Astrocyte (in vitro differentiated cells and primary cell): ENCODE results near the gene PDE3A. TPM values are rescaled to one million over a fixed set of nuclear protein-coding genes. Genes with fewer than 3 reads are reported as not detected.
A peak's percentile ranks its signal among the peaks of the same experiment; 100 is the strongest.

ENCODE experiments used
- DNase-seq: peaks from one replicate; pipeline ENCODE4 v3.0.0-alpha.2; 2010; ENCODE audit warnings: low read depth
- FAIRE-seq: peaks from 2 replicates; lab custom pipeline; 2011; peaks lifted over from hg19 to GRCh38; lab: Jason Lieb, UNC
- H2AFZ ChIP-seq: 2 replicates; pipeline ENCODE4 v1.6.0; 2012; ENCODE audit warnings: low read depth, low read length, inconsistent platforms
- H3K27ac ChIP-seq: 2 replicates; pipeline ENCODE4 v1.5.1; 2011; ENCODE audit warnings: low read depth, low read length, inconsistent platforms
- H3K27me3 ChIP-seq: 2 replicates; pipeline ENCODE4 v1.6.0; 2011; ENCODE audit warnings: low read length, inconsistent platforms; ENCODE audit not compliant: insufficient read depth
- H3K36me3 ChIP-seq: 2 replicates; pipeline ENCODE4 v1.5.1; 2011; ENCODE audit warnings: low read length, inconsistent platforms; ENCODE audit not compliant: insufficient read depth
- H3K4me1 ChIP-seq: 2 replicates; pipeline ENCODE4 v1.5.1; 2011; ENCODE audit warnings: low read length, inconsistent platforms; ENCODE audit not compliant: insufficient read depth
- H3K4me2 ChIP-seq: 2 replicates; pipeline ENCODE4 v1.6.0; 2012; ENCODE audit warnings: low read length, inconsistent platforms
- H3K4me3 ChIP-seq: 2 replicates; pipeline ENCODE4 v1.5.1; 2011; ENCODE audit warnings: low read depth, mild to moderate bottlenecking, low read length, inconsistent platforms; ENCODE audit not compliant: insufficient read depth
- H3K79me2 ChIP-seq: 2 replicates; pipeline ENCODE4 v1.6.0; 2012; ENCODE audit warnings: mild to moderate bottlenecking, low read length, inconsistent platforms; ENCODE audit not compliant: insufficient read depth
- H3K9ac ChIP-seq: 2 replicates; pipeline ENCODE4 v1.6.0; 2012; ENCODE audit warnings: mild to moderate bottlenecking, low read length, inconsistent platforms
- H3K9me3 ChIP-seq: 2 replicates; pipeline ENCODE4 v1.5.1; 2012; ENCODE audit warnings: low read depth, mild to moderate bottlenecking, low read length, inconsistent platforms; ENCODE audit not compliant: insufficient read depth
- H4K20me1 ChIP-seq: 2 replicates; pipeline ENCODE4 v1.6.0; 2012; ENCODE audit warnings: low read length, inconsistent platforms; ENCODE audit not compliant: insufficient read depth
- H3K27ac Mint-ChIP-seq: one replicate; pipeline ENCODE4 v1.8.0; 2021; ENCODE audit warnings: mild to moderate bottlenecking, mixed read lengths; ENCODE audit not compliant: unreplicated experiment
- H3K27me3 Mint-ChIP-seq: one replicate; pipeline ENCODE4 v1.8.0; 2021; ENCODE audit warnings: low read depth, mixed read lengths; ENCODE audit not compliant: unreplicated experiment
- H3K36me3 Mint-ChIP-seq: one replicate; pipeline ENCODE4 v1.8.0; 2021; ENCODE audit warnings: low read depth, mixed read lengths; ENCODE audit not compliant: unreplicated experiment
- H3K4me1 Mint-ChIP-seq: one replicate; pipeline ENCODE4 v1.8.0; 2021; ENCODE audit warnings: low read depth, mixed read lengths; ENCODE audit not compliant: unreplicated experiment
- H3K4me3 Mint-ChIP-seq: one replicate; pipeline ENCODE4 v1.8.0; 2021; ENCODE audit warnings: mild to moderate bottlenecking, moderate library complexity, mixed read lengths; ENCODE audit not compliant: unreplicated experiment
- H3K9me3 Mint-ChIP-seq: one replicate; pipeline ENCODE4 v1.8.0; 2021; ENCODE audit warnings: mild to moderate bottlenecking, mixed read lengths; ENCODE audit not compliant: unreplicated experiment
- EZH2 ChIP-seq: IDR thresholded peaks from 2 replicates; pipeline ENCODE4 v1.6.1; 2012; ENCODE audit warnings: mild to moderate bottlenecking, low read length, inconsistent platforms; ENCODE audit not compliant: insufficient read depth
- total RNA-seq: library from RNA; stranded (reverse); gene quantifications from 2 replicates; pipeline ENCODE4 v1.2.1, GENCODE V29; 2021
- TF ChIP-seq, protein P1 (sequence below): IDR thresholded peaks from 2 replicates; pipeline ENCODE4 v1.5.1; 2011; ENCODE audit warnings: low read depth, mild to moderate bottlenecking, inconsistent platforms, low read length, moderate library complexity; ENCODE audit not compliant: insufficient read depth

PDE3A gene
- total RNA-seq, 1 donor from 2014 or later, result 1.7 TPM

DNA sequence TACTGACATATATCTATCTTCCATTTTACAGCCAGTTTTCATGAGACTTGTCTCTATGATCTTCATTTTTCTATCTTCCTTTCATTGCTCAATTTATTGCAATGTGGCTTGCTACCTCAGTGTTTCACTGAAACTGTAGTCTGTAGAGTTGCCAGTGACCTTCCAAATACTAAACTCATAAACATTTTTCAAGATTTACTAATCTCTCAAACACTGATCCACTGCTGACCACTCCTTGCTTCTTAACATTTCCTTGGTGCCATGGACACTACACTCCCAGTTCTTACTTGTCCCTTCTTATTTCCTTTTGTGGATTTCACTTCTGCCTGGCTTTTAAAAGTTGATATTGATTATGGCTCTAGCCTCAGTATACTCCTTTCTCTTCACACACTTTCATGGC, 231.4 kb downstream of the PDE3A start:
- H3K4me2 ChIP-seq, result no peak overlapping the region
- no peaks in the 10 kb centered on the region for H3K36me3 Mint-ChIP-seq

DNA sequence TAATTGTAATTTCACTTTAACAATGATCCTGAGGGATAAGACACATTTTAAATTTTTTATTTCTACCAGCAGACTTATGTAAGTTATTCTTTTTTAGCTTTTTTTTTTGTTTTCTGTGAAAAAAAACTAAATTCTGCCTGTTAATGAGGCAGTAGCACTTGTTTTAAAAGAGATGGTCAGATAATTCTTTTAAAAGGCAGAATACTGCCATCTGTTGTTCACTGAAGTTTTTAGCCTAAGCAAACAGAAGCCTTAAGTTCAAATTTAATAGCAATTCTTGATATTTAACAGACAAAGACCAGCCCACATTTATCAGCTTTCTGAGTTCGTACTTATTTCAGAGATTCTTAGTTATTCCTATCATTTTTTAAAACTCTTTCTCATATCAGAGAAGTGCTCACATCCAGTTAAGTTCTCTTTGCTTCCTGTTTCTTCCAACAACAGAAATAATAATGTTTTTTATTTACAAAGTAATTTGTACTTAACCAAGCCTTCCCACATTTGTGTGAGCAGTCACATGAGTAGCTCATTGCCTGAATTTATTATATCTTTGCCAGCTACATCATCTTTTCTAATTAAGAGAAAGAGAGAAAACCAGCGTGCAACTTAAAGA, 233.4 kb downstream of the PDE3A start:
- peak overlapping the region; percentile 82 for H3K27ac ChIP-seq
- FAIRE-seq (no peak), DNase-seq (peak; percentile 50)
- H3K79me2 ChIP-seq, result no peaks in the 10 kb centered on the region
- TF ChIP-seq, protein P1, sequence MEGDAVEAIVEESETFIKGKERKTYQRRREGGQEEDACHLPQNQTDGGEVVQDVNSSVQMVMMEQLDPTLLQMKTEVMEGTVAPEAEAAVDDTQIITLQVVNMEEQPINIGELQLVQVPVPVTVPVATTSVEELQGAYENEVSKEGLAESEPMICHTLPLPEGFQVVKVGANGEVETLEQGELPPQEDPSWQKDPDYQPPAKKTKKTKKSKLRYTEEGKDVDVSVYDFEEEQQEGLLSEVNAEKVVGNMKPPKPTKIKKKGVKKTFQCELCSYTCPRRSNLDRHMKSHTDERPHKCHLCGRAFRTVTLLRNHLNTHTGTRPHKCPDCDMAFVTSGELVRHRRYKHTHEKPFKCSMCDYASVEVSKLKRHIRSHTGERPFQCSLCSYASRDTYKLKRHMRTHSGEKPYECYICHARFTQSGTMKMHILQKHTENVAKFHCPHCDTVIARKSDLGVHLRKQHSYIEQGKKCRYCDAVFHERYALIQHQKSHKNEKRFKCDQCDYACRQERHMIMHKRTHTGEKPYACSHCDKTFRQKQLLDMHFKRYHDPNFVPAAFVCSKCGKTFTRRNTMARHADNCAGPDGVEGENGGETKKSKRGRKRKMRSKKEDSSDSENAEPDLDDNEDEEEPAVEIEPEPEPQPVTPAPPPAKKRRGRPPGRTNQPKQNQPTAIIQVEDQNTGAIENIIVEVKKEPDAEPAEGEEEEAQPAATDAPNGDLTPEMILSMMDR, result peak; percentile 50
- TF ChIP-seq EZH2, result no peak
- Mint-ChIP-seq H3K4me3 (no peak overlapping the region), H3K27me3 (no peaks in the 10 kb centered on the region), H3K9me3 (no peaks in the 10 kb centered on the region), H3K36me3 (no peaks in the 10 kb centered on the region), H3K27ac (no peak overlapping the region), H3K4me1 (no peaks in the 10 kb centered on the region)
- no peaks in the 10 kb centered on the region for H3K4me1 ChIP-seq
- H4K20me1 ChIP-seq, result no peaks in the 10 kb centered on the region
- no peak overlapping the region for H2AFZ ChIP-seq
- H3K4me3 ChIP-seq, result no peak overlapping the region
- H3K4me2 ChIP-seq, result no peak overlapping the region
- no peaks in the 10 kb centered on the region for H3K9me3 ChIP-seq
- H3K36me3 ChIP-seq, result no peaks in the 10 kb centered on the region
- H3K9ac ChIP-seq, result peak overlapping the region; percentile 47
- no peaks in the 10 kb centered on the region for H3K27me3 ChIP-seq

More for the DNA sequence above, 231.4 kb downstream of the PDE3A start:
- Histone ChIP-seq H3K4me3 (no peak overlapping the region), H3K27me3 (no peaks in the 10 kb centered on the region), H3K4me1 (no peaks in the 10 kb centered on the region), H3K27ac (no peak overlapping the region), H3K9ac (no peak overlapping the region), H3K79me2 (no peaks in the 10 kb centered on the region), H2AFZ (no peak overlapping the region), H4K20me1 (no peaks in the 10 kb centered on the region), H3K36me3 (no peaks in the 10 kb centered on the region), H3K9me3 (no peaks in the 10 kb centered on the region)
- Mint-ChIP-seq H3K4me3 (no peak overlapping the region), H3K9me3 (no peaks in the 10 kb centered on the region), H3K27me3 (no peaks in the 10 kb centered on the region), H3K4me1 (no peaks in the 10 kb centered on the region), H3K27ac (no peak overlapping the region)
- no peak for DNase-seq
- FAIRE-seq, result no peak
- TF ChIP-seq, protein P1, result no peak
- no peak for TF ChIP-seq EZH2
